ENCODE measurements around the gene DZANK1. TPM values are rescaled to one million over a fixed set of nuclear protein-coding genes. Genes with fewer than 3 reads are reported as not detected.
"Not testable (repeated sequence)": the region's sequence is repeated elsewhere in the genome, so short reads cannot be mapped to it uniquely, and the experiment has no call there.

The DZANK1 gene
- total RNA-seq, 1 donor: 0.99 TPM

DNA sequence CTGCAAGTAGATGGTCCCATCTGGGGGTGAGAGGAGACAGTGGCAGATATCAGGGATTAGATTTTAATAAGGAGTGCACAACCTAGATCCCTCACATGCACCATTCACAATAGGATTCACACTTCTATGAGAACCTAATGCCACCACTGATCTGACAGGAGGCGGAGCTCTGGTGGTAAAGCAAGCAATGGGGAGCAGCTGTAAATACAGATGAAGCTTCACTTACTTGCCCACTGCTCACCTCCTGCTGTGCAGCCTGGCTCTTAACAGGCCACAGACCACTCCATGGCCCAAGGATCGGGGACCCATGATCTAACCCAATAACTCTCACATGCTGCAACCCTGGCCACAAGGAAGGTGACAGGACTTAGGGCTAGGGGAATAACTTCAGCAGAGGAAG, 103.1 kb downstream of the DZANK1 start:
- TF ChIP-seq, protein P1, sequence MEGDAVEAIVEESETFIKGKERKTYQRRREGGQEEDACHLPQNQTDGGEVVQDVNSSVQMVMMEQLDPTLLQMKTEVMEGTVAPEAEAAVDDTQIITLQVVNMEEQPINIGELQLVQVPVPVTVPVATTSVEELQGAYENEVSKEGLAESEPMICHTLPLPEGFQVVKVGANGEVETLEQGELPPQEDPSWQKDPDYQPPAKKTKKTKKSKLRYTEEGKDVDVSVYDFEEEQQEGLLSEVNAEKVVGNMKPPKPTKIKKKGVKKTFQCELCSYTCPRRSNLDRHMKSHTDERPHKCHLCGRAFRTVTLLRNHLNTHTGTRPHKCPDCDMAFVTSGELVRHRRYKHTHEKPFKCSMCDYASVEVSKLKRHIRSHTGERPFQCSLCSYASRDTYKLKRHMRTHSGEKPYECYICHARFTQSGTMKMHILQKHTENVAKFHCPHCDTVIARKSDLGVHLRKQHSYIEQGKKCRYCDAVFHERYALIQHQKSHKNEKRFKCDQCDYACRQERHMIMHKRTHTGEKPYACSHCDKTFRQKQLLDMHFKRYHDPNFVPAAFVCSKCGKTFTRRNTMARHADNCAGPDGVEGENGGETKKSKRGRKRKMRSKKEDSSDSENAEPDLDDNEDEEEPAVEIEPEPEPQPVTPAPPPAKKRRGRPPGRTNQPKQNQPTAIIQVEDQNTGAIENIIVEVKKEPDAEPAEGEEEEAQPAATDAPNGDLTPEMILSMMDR (IDR thresholded peaks at IDR 0.05; ENCODE audit: insufficient read depth, low read length): no peak
- H3K4me3 ChIP-seq (ENCODE audit: low read depth, low read length): no peak overlapping the region
- no peak for DNase-seq (ENCODE audit: low read depth)

DNA sequence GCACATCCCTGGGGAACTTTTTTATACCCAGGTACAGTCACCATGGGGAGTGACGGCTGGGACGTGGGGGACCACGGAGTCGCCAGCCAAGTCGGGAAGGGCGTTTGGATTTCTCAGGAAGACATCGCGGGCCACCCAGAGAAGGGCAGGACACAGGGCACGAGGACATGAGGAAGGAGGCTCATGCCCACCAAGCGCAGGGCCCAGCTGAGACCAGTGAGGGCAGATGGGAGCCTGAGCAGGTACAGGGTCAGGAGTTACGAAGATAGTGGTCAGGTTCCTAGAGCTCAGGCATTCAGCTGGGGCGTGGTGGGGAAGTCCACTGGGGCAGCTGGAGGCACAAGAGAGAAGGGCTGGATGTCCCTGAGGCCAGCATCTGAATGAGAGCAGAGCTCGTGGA, 103.9 kb downstream of the DZANK1 start:
- no peak overlapping the region for H3K4me3 ChIP-seq (ENCODE audit: low read depth, low read length)
- DNase-seq (ENCODE audit: low read depth): no peak
- TF ChIP-seq, protein P1 (IDR thresholded peaks at IDR 0.05; ENCODE audit: insufficient read depth, low read length): no peak

DNA sequence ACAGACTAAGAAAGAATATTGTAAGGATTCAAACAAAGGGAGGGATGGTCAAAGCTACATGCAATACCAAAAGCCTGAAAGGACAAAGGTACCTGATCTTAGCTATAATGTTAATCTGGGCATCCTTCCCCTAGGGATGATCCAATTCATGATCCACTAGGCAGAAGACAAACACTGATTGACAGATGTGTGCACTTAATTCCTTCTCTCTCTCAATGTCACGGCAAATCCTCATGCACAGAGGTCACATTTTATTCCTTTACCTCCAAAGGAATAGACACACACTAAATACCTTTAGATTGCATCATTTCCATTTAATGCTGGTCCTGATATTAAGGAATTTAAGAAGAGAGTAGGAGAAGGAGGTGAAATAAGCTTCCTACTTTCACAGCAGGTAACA, 105.2 kb downstream of the DZANK1 start:
- TF ChIP-seq, protein P1 (IDR thresholded peaks at IDR 0.05; ENCODE audit: insufficient read depth, low read length): no peak
- no peak for DNase-seq (ENCODE audit: low read depth)
- no peak overlapping the region for H3K4me3 ChIP-seq (ENCODE audit: low read depth, low read length)

DNA sequence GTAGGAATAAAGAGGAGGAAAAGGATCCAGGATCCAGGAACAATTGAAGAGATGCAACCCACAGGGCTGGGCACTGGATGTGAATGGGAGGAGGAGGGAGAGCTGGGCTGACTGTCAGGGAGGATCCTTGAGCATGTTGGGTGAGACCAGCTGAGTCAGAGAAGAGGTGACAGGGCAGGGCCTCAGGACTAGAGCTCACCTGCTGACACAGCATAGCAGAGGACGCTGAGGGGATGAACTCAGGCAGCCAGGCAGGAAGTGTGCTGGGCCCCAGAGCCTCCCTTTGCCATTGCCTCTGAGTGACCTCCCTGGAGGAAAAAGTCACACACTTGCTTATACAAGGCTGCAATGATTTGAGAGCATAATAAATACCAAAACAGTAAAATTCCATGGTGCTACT, 106.2 kb downstream of the DZANK1 start:
- no peak overlapping the region for H3K4me3 ChIP-seq (ENCODE audit: low read depth, low read length)
- DNase-seq (ENCODE audit: low read depth): no peak
- TF ChIP-seq, protein P1 (IDR thresholded peaks at IDR 0.05; ENCODE audit: insufficient read depth, low read length): no peak

DNA sequence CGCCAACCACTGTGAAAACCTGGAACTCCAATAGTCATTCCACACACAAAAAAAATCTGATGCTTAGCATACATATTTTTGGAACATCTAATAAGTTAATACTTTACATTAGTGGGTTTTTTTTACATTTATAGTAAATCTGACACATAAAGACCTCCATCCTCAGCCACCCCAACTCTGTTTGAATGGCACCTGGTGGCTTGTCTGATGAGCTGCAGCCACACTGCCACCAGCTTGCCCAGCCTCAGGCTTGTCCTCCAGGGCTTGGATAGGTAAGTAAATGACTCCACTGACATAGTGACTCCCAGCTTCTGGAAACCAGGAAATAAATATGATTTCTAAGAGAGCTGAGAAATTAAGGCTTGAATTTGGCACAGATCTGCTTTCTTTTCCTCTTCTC, 107.0 kb downstream of the DZANK1 start:
- no peak overlapping the region for H3K4me3 ChIP-seq (ENCODE audit: low read depth, low read length)
- no peak for DNase-seq (ENCODE audit: low read depth)
- TF ChIP-seq, protein P1 (IDR thresholded peaks at IDR 0.05; ENCODE audit: insufficient read depth, low read length): no peak

DNA sequence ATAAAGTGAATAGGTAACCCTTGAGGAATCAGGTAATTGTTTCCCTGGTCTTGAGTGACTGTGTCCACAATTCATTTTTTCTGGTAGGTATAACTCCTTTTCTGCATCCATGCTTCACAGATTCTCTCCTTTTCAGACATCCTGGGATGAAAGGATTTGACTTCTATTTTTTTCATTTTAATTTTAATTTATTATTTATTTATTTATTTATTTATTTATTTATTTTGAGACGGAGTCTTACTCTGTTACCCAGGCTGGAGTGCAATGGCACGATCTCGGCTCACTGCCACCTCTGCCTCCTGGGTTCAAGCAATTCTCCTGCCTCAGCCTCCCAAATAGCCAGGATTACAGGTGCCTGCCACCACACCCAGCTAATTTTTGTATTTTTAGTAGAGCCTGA, 117.1 kb downstream of the DZANK1 start:
- not testable (repeated sequence) for DNase-seq (ENCODE audit: low read depth); H3K4me3 ChIP-seq (ENCODE audit: low read depth, low read length)

Small RNAs within 50 kb of the gene (small RNA-seq; reads per million reads assigned to genes)
- gene MIR3192: not detected
- gene RNA5SP476: not detected

Other genes starting within 250 kb of the DZANK1 start
- gene ZNF133, start 178.5 kb downstream of the DZANK1 start, total RNA-seq (ENCODE audit: low replicate concordance): 14.6 and 22.2 TPM in 2 replicates
- 4.3 and 13.7 TPM in 2 replicates for gene POLR3F, start 360 bp upstream of the DZANK1 start, total RNA-seq (ENCODE audit: low replicate concordance)
- gene RBBP9, start 30.2 kb upstream of the DZANK1 start, total RNA-seq (ENCODE audit: low replicate concordance): 6.4 and 34.6 TPM in 2 replicates
- 21.0 and 45.6 TPM in 2 replicates for gene SEC23B, start 40.9 kb upstream of the DZANK1 start, total RNA-seq (ENCODE audit: low replicate concordance)
- gene SMIM26, start 100.4 kb upstream of the DZANK1 start, total RNA-seq (ENCODE audit: low replicate concordance): 80.2 and 95.8 TPM in 2 replicates
- 66.1 and 69.8 TPM in 2 replicates for gene DTD1, start 121.0 kb upstream of the DZANK1 start, total RNA-seq (ENCODE audit: low replicate concordance)